Measurements from ENCODE around the gene C1GALT1C1L.
A peak's percentile ranks its signal among the peaks of the same experiment; 100 is the strongest.
"Not testable (repeated sequence)": the region's sequence is repeated elsewhere in the genome, so short reads cannot be mapped to it uniquely, and the experiment has no call there.

The C1GALT1C1L gene

DNA sequence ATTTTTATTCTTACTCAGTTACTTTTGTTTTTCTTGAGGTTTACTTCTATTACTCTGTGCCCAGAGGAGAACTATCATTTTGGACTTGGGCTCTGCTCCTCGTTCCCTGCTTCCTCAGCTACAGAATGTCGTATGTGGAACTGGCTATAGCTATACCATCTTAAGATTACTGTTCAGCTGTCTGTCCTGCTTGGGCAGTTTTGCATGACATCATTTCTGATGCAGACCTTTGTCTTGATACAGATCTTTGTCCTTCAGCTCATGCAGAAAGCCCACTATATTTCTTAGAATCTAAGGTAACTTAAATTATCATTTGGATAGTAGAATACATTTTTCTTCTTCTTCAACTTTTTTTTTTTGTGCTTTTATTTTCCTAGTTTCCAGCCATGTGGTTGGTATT lies 13.8 kb upstream of the C1GALT1C1L start:
- no peak for DNase-seq (ENCODE audit: low read depth in 1 of 2, low spot score in 1 of 2)
- peaks cover 2% of the 10 kb centered on the region for H3K27me3 ChIP-seq (ENCODE audit: insufficient read depth, poor library complexity, severe bottlenecking)
- TF ChIP-seq POLR2AphosphoS5 (IDR thresholded peaks at IDR 0.05; ENCODE audit: low read depth), result no peak
- TF ChIP-seq, protein P1, sequence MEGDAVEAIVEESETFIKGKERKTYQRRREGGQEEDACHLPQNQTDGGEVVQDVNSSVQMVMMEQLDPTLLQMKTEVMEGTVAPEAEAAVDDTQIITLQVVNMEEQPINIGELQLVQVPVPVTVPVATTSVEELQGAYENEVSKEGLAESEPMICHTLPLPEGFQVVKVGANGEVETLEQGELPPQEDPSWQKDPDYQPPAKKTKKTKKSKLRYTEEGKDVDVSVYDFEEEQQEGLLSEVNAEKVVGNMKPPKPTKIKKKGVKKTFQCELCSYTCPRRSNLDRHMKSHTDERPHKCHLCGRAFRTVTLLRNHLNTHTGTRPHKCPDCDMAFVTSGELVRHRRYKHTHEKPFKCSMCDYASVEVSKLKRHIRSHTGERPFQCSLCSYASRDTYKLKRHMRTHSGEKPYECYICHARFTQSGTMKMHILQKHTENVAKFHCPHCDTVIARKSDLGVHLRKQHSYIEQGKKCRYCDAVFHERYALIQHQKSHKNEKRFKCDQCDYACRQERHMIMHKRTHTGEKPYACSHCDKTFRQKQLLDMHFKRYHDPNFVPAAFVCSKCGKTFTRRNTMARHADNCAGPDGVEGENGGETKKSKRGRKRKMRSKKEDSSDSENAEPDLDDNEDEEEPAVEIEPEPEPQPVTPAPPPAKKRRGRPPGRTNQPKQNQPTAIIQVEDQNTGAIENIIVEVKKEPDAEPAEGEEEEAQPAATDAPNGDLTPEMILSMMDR (IDR thresholded peaks at IDR 0.05; ENCODE audit: insufficient read depth, low read length), result no peak
- TF ChIP-seq REST (IDR thresholded peaks at IDR 0.05; ENCODE audit: insufficient replicate concordance, low read depth), result no peak
- TF ChIP-seq SPI1 (IDR thresholded peaks at IDR 0.05; ENCODE audit: borderline replicate concordance, low read depth), result no peak
- no peak for TF ChIP-seq GABPA (IDR thresholded peaks at IDR 0.05; ENCODE audit: low read depth)
- no peak overlapping the region for H3K4me3 ChIP-seq (replicated peaks; ENCODE audit: insufficient read depth, low read length)
- no peak overlapping the region for H3K27ac ChIP-seq (replicated peaks)

DNA sequence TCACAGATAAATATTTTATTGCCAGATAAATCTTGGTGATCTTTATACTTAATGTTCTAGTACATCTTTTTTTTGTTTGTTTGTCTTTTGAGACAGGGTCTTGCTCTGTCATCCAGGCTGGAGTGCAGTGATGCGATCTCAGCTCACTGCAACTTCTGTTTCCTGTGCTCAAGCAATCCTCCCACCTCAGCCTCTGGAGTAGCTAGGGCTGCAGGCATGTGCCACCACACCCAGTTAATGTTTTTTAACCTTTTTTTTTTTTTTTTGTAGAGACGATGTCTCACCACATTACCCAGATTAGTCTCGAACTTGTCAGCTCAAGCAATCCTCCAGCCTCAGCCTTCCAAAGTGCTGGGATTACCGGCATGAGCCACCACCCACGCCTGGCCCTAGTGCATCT lies 9.1 kb upstream of the C1GALT1C1L start:
- DNase-seq (ENCODE audit: low read depth in 1 of 2, low spot score in 1 of 2), result no peak
- TF ChIP-seq, protein P1 (IDR thresholded peaks at IDR 0.05; ENCODE audit: insufficient read depth, low read length), result no peak
- no peak for TF ChIP-seq POLR2AphosphoS5 (IDR thresholded peaks at IDR 0.05; ENCODE audit: low read depth)
- TF ChIP-seq REST (IDR thresholded peaks at IDR 0.05; ENCODE audit: insufficient replicate concordance, low read depth), result no peak
- no peak for TF ChIP-seq GABPA (IDR thresholded peaks at IDR 0.05; ENCODE audit: low read depth)
- TF ChIP-seq SPI1 (IDR thresholded peaks at IDR 0.05; ENCODE audit: borderline replicate concordance, low read depth), result no peak
- Histone ChIP-seq H3K27me3 (ENCODE audit: insufficient read depth, poor library complexity, severe bottlenecking) (no peaks in the 10 kb centered on the region), H3K4me3 (replicated peaks; ENCODE audit: insufficient read depth, low read length) (no peak overlapping the region), H3K27ac (replicated peaks) (no peak overlapping the region)

GRCh38 chr2:43677783-43678182 lies 1.6 kb upstream of the C1GALT1C1L start:
- not testable (repeated sequence) for H3K27me3 ChIP-seq (ENCODE audit: insufficient read depth, poor library complexity, severe bottlenecking); H3K4me3 ChIP-seq (replicated peaks; ENCODE audit: insufficient read depth, low read length); DNase-seq (ENCODE audit: low read depth in 1 of 2, low spot score in 1 of 2); H3K27ac ChIP-seq (replicated peaks)

DNA sequence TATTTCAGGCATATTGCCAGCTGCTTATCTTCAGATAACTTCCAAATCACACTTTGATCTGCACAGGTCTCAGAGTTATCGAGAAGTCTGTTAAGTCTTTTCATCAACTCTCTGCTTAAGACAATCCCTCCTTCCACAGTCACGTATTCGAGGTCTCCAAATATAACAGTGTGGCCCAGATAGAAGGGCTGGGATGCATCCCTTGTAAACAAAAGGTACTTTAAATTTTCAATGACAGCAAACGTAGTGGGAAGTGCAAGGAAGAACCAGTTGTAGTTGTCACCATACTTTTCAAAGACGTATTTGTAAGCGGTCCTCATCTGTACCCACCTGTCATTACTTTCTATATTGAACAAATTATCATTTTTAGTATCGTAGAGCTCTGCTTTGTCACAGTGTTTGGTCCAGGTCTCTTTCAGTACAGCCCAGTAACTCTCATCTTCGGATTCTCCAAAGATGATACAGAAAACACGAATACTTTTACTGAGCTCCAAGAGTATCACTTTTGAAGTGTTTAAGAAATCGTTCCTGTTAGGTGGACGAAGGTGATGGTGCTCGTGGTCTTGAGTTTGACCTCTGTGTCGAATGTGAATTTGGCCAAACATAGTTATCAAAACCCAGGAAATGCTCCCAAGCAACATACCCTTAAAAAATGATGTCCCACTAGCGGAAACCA lies 445 bp downstream of the C1GALT1C1L start:
- DNase-seq (ENCODE audit: low read depth in 1 of 2, low spot score in 1 of 2), result no peak
- H3K27ac ChIP-seq (replicated peaks), result no peak overlapping the region
- peak overlapping the region; percentile 7; the same call in 1 of the 2 replicates for H3K4me3 ChIP-seq (replicated peaks; ENCODE audit: insufficient read depth, low read length)
- TF ChIP-seq, protein P1 (IDR thresholded peaks at IDR 0.05; ENCODE audit: insufficient read depth, low read length), result no peak
- TF ChIP-seq GABPA (IDR thresholded peaks at IDR 0.05; ENCODE audit: low read depth), result no peak
- TF ChIP-seq POLR2AphosphoS5 (IDR thresholded peaks at IDR 0.05; ENCODE audit: low read depth), result no peak
- no peak for TF ChIP-seq REST (IDR thresholded peaks at IDR 0.05; ENCODE audit: insufficient replicate concordance, low read depth)
- no peak for TF ChIP-seq SPI1 (IDR thresholded peaks at IDR 0.05; ENCODE audit: borderline replicate concordance, low read depth)
- H3K27me3 ChIP-seq (ENCODE audit: insufficient read depth, poor library complexity, severe bottlenecking), result no peaks in the 10 kb centered on the region
